ENCODE measurements around the gene RPTOR.
"Not testable (repeated sequence)": the region's sequence is repeated elsewhere in the genome, so short reads cannot be mapped to it uniquely, and the experiment has no call there.

Gene RPTOR

DNA sequence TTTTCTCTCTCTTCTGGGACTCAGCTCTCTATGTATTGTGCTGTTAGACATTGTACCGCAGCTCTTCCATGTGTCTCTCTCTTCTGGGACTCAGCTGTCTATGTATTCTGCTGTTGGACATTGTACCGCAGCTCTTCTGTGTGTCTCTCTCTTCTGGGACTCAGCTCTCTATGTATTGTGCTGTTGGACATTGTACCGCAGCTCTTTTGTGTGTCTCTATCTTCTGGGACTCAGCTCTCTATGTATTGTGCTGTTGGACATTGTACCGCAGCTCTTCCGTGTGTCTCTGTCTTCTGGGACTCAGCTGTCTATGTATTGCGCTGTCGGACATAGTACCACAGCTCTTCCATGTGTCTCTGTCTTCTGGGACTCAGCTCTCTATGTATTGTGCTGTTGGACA lies 84.2 kb downstream of the RPTOR start:
- H3K36me3 ChIP-seq (ENCODE audit: control insufficient read depth, insufficient read depth, low read length, severe bottlenecking); H3K9ac ChIP-seq (ENCODE audit: low read length); DNase-seq (ENCODE audit: low read depth); H3K4me3 ChIP-seq (ENCODE audit: low read length); H3K9me3 ChIP-seq (ENCODE audit: control insufficient read depth, low read length); H3K4me1 ChIP-seq (ENCODE audit: control insufficient read depth, insufficient read depth, low read length); H3K27me3 ChIP-seq (replicated peaks; ENCODE audit: control insufficient read depth, insufficient read depth, low read length): not testable (repeated sequence)

DNA sequence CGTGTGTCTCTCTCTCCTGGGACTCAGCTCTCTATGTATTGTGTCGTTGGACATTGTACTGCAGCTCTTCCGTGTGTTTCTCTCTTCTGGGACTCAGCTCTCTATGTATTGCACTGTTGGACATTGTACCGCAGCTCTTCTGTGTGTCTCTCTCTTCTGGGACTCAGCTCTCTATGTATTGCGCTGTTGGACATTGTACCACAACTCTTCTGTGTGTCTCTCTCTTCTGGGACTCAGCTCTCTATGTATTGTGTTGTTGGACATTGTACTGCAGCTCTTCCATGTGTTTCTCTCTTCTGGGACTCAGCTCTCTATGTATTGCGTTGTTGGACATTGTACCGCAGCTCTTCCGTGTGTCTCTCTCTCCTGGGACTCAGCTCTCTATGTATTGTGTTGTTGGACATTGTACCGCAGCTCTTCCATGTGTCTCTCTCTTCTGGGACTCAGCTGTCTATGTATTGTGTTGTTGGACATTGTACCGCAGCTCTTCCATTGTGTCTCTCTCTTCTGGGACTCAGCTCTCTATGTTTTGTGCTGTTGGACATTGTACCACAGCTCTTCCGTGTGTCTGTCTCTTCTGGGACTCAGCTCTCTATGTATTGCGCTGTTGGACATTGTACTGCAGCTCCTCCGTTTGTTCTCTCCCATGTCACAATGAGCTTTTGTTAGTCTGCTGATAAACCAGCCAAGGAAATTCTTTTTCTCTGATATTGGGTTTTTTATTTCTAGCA lies 84.8 kb downstream of the RPTOR start:
- Histone ChIP-seq H3K9ac (ENCODE audit: low read length) (no peak overlapping the region), H3K4me1 (ENCODE audit: control insufficient read depth, insufficient read depth, low read length) (no peaks in the 10 kb centered on the region), H3K9me3 (ENCODE audit: control insufficient read depth, low read length) (no peaks in the 10 kb centered on the region), H3K27me3 (replicated peaks; ENCODE audit: control insufficient read depth, insufficient read depth, low read length) (no peaks in the 10 kb centered on the region), H3K4me3 (ENCODE audit: low read length) (no peak overlapping the region), H3K36me3 (ENCODE audit: control insufficient read depth, insufficient read depth, low read length, severe bottlenecking) (peaks cover 5% of the 10 kb centered on the region)
- DNase-seq (ENCODE audit: low read depth) = no peak

DNA sequence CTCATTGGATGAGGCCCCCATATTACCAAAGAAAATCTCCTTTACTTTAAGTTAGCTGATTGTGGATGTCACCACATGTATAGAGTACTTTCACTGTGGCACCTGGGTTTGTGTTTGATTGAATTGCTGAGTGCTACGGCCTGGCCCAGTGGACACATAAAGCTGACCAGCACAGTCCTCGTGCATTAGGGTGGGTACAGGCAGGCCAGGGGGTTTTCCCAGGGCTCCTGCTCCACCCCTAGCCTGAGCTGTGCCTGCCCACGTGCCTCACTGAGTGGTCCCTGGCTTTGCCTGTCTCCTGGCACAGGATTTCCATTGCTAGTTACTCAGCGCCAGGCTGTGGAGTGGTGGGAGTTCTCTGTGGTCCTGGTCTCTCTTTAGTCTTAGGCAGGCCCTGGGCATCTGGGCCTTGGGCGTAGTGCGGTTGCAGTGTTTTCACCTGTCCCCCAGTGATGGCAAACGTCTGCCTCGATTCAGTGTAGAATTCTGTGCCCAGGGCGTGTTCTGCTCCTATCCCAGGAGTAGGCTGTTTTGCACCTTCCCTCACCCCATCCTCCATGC lies 86.0 kb downstream of the RPTOR start:
- no peaks in the 10 kb centered on the region for H3K4me1 ChIP-seq (ENCODE audit: control insufficient read depth, insufficient read depth, low read length)
- no peak overlapping the region for H3K4me3 ChIP-seq (ENCODE audit: low read length)
- H3K9me3 ChIP-seq (ENCODE audit: control insufficient read depth, low read length) = no peaks in the 10 kb centered on the region
- no peak for DNase-seq (ENCODE audit: low read depth)
- H3K36me3 ChIP-seq (ENCODE audit: control insufficient read depth, insufficient read depth, low read length, severe bottlenecking) = peaks cover 5% of the 10 kb centered on the region
- no peak overlapping the region for H3K9ac ChIP-seq (ENCODE audit: low read length)
- H3K27me3 ChIP-seq (replicated peaks; ENCODE audit: control insufficient read depth, insufficient read depth, low read length) = no peaks in the 10 kb centered on the region

DNA sequence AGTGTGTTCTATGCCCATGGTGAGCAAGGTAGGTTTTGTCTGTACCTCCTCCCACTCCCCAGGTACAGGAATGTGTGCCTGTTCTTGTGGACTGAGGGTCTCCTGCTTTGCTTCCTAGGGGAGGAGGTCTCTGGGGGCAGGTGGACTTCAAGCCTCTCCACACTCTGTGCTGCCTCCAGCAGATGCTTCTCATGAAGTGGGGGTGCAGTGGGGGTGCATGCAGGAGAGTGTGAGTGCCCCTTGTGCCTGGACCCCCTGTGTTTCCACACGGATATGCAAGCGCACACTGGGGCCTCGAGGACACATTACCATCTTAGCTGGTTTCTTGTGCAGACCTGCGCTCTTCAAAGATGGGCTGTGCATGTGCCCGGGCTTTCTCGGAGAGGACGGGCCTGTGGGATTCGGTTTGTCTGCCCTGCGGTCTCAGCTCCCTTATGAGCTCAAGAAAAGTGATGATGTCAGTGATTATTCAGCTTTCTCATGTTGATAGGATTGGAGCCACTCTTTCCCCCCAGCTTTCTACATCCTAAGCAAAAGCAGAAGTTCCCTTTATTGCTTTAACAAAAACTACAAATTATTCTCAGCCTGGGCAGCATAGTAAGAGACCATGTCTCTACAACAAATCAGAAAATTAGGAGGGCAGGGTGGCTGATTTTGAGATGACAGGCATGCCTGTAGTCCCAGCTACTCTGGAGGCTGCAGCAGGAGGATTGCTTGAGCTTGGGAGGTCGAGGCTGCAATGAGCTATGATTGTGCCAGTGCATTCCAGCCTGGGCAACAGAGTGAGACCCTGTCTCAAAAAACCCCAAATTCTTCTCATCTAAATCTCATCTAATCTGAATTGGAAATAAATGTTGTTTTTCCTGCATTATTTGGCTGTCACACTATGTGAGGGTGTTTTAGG lies 86.8 kb downstream of the RPTOR start:
- no peak overlapping the region for H3K4me3 ChIP-seq (ENCODE audit: low read length)
- no peak overlapping the region for H3K9ac ChIP-seq (ENCODE audit: low read length)
- no peaks in the 10 kb centered on the region for H3K9me3 ChIP-seq (ENCODE audit: control insufficient read depth, low read length)
- H3K27me3 ChIP-seq (replicated peaks; ENCODE audit: control insufficient read depth, insufficient read depth, low read length) = no peaks in the 10 kb centered on the region
- H3K36me3 ChIP-seq (ENCODE audit: control insufficient read depth, insufficient read depth, low read length, severe bottlenecking) = peaks cover 2% of the 10 kb centered on the region
- DNase-seq (ENCODE audit: low read depth) = no peak
- no peaks in the 10 kb centered on the region for H3K4me1 ChIP-seq (ENCODE audit: control insufficient read depth, insufficient read depth, low read length)

DNA sequence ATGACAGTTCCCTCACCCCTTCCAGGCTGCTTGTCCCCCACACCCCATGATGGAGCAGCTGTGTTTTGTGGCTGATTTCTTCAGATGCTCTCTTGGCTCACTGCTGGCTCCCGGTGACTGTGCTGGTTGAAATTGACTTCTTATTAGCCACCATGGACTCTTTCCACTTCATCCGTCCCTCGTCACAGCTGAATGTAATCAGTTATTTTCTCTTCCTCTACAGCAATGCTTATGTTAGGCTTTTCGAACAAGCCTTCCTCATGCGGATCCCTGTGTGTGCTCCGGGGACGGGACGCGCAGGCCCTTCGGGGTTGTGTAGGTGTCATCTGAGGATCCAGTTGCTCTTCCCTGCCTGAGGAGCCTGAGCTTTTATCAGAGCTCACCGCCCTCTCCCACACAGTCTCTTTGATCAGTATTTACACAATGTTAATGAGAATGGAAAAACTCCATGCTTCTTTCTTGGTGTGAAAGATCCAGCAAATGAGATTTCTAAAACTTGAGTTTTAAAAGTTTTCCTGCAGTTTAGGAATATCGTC lies 87.5 kb downstream of the RPTOR start:
- no peaks in the 10 kb centered on the region for H3K4me1 ChIP-seq (ENCODE audit: control insufficient read depth, insufficient read depth, low read length)
- no peak for DNase-seq (ENCODE audit: low read depth)
- H3K27me3 ChIP-seq (replicated peaks; ENCODE audit: control insufficient read depth, insufficient read depth, low read length) = no peaks in the 10 kb centered on the region
- no peaks in the 10 kb centered on the region for H3K9me3 ChIP-seq (ENCODE audit: control insufficient read depth, low read length)
- H3K9ac ChIP-seq (ENCODE audit: low read length) = no peak overlapping the region
- H3K4me3 ChIP-seq (ENCODE audit: low read length) = no peak overlapping the region
- no peaks in the 10 kb centered on the region for H3K36me3 ChIP-seq (ENCODE audit: control insufficient read depth, insufficient read depth, low read length, severe bottlenecking)

DNA sequence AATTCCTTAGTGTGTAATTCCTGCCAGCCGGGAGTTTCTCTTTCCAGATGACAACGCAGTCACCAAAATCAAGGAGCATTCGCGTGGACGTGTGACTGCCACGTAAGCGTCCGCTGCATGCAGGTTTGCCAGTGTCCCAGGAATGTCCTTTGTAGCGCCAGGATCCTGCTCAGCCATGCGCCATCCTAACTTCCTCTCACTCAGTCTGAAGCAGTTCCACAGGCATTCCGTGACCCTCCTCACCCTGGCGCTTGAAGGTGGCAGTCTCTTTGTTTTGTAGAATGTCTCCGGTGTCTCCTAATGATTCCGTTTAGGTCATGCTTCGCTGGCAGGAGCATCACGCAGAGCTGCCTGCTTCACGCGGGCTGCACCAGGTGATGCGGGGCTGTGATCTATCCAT lies 88.6 kb downstream of the RPTOR start:
- no peaks in the 10 kb centered on the region for H3K9me3 ChIP-seq (ENCODE audit: control insufficient read depth, low read length)
- no peaks in the 10 kb centered on the region for H3K27me3 ChIP-seq (replicated peaks; ENCODE audit: control insufficient read depth, insufficient read depth, low read length)
- H3K9ac ChIP-seq (ENCODE audit: low read length) = no peak overlapping the region
- H3K36me3 ChIP-seq (ENCODE audit: control insufficient read depth, insufficient read depth, low read length, severe bottlenecking) = no peaks in the 10 kb centered on the region
- H3K4me3 ChIP-seq (ENCODE audit: low read length) = no peak overlapping the region
- DNase-seq (ENCODE audit: low read depth) = no peak
- no peaks in the 10 kb centered on the region for H3K4me1 ChIP-seq (ENCODE audit: control insufficient read depth, insufficient read depth, low read length)

DNA sequence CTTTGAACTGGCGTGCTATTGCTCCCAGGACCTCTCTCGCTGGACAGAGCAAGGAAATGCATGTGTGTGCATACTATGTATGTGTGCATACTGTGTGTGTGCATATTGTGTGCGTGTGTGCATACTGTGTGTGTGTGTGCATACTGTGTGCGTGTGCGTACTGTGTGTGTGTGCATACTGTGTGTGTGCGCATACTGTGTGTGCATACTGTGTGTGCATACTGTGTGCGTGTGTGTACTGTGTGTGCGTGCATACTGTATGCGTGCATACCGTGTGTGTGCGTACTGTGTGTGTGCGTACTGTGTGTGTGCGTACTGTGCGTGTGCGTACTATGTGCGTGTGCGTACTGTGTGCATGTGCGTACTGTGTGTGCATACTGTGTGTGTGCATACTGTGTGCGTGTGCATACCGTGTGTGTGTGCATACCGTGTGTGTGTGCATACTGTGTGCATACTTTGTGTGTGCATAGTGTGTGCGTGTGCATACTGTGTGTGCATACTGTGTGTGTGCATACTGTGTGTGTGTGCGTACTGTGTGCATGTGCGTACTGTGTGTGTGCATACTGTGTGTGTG lies 89.4 kb downstream of the RPTOR start:
- Histone ChIP-seq H3K4me3 (ENCODE audit: low read length) (no peak overlapping the region), H3K36me3 (ENCODE audit: control insufficient read depth, insufficient read depth, low read length, severe bottlenecking) (no peaks in the 10 kb centered on the region), H3K27me3 (replicated peaks; ENCODE audit: control insufficient read depth, insufficient read depth, low read length) (no peaks in the 10 kb centered on the region), H3K4me1 (ENCODE audit: control insufficient read depth, insufficient read depth, low read length) (no peaks in the 10 kb centered on the region), H3K9me3 (ENCODE audit: control insufficient read depth, low read length) (no peaks in the 10 kb centered on the region), H3K9ac (ENCODE audit: low read length) (no peak overlapping the region)
- no peak for DNase-seq (ENCODE audit: low read depth)

DNA sequence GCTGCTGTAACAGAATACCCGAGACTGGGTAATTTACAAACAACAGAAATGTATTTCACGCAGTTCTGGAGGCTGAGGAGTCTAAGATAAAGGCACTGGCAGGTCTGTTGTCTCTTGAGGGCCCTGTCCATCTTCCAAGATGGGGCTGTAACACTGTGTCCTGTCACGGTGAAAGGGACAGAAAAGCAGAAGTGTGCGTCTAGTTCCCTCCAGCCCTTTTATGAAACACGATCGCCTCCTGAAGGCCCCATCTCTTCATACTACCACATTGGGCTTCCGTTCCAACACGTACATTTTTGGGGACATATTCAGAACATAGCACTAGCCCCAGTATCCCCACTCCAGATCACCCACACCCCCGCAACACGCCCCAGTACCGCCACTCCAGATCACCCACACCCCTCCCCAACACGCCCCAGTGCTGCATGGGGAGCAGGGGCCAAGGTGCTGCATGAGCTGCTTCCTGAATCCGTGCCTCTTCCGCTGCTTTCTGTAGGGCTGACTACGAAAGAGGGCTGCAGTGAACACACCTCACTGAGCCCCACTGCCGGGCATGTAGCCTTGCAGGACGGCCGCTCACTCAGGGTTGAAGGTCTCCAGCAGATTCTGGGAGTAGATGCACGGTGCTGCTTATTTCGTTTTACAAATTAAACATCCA lies 91.9 kb downstream of the RPTOR start:
- Histone ChIP-seq H3K4me1 (ENCODE audit: control insufficient read depth, insufficient read depth, low read length) (no peaks in the 10 kb centered on the region), H3K4me3 (ENCODE audit: low read length) (no peak overlapping the region)
- no peak for DNase-seq (ENCODE audit: low read depth)

DNA sequence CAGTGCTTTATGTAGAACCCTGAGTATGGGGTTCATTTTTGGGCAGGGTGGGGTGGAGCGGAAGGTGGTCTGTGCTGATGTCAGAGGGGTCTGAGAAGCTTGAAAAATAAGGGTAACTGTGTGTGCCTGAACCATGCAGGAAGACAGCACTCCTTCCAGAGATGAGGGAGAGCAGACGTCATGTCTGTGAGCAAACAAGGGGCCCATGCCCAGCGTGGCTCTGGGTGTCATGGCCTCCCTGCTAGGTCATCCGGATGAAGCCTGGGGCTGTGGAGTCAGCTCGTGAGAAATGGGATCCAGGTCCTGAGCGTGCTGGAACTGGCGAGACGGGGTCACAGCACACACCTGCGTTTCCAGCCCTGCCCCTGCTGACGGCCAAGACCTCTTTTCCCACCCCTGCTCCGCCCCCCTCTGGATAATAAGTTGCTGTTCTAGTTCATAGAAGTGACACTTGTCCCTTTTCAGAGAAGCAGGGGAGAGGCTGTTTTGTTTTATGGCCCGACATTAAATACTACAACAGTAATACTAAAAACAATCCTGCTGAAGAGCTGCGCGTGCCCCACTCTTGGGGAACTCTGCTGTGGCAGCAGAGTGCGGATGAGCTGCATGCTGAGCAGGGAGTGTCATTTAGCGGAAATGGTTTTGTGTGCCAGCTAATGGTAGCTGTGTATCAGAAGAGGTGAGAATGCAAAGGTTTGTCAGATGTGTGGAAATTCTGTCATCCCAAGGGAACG lies 92.6 kb downstream of the RPTOR start:
- no peaks in the 10 kb centered on the region for H3K9me3 ChIP-seq (ENCODE audit: control insufficient read depth, low read length)
- H3K36me3 ChIP-seq (ENCODE audit: control insufficient read depth, insufficient read depth, low read length, severe bottlenecking) = no peaks in the 10 kb centered on the region
- no peak for DNase-seq (ENCODE audit: low read depth)
- H3K9ac ChIP-seq (ENCODE audit: low read length) = no peak overlapping the region
- no peaks in the 10 kb centered on the region for H3K4me1 ChIP-seq (ENCODE audit: control insufficient read depth, insufficient read depth, low read length)
- no peaks in the 10 kb centered on the region for H3K27me3 ChIP-seq (replicated peaks; ENCODE audit: control insufficient read depth, insufficient read depth, low read length)
- H3K4me3 ChIP-seq (ENCODE audit: low read length) = no peak overlapping the region

More for the DNA sequence above, 91.9 kb downstream of the RPTOR start:
- H3K9ac ChIP-seq (ENCODE audit: low read length) = no peak overlapping the region
- H3K27me3 ChIP-seq (replicated peaks; ENCODE audit: control insufficient read depth, insufficient read depth, low read length) = no peaks in the 10 kb centered on the region
- no peaks in the 10 kb centered on the region for H3K36me3 ChIP-seq (ENCODE audit: control insufficient read depth, insufficient read depth, low read length, severe bottlenecking)
- H3K9me3 ChIP-seq (ENCODE audit: control insufficient read depth, low read length) = no peaks in the 10 kb centered on the region

DNA sequence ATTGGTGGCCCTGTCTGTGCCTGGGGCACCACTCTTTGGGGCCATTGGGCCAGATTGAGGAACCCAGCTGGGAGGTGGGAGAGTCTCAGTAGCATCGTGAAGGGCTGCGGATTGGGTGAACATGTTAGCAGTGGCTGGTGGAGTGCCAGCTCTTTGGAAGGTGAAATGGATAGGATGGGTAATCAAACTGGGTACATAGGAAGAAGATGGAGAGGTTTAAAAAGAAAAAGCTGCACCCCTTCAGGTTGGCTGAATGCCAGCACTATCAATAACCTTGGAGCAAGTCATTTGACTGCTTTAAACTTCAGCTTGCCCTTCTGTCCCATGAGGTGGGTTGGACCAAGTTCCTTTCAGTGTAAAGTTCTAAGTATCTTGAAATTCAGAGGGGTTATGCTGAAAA lies 95.0 kb downstream of the RPTOR start:
- Histone ChIP-seq H3K4me1 (ENCODE audit: control insufficient read depth, insufficient read depth, low read length) (no peaks in the 10 kb centered on the region), H3K9ac (ENCODE audit: low read length) (no peak overlapping the region), H3K4me3 (ENCODE audit: low read length) (no peak overlapping the region), H3K36me3 (ENCODE audit: control insufficient read depth, insufficient read depth, low read length, severe bottlenecking) (no peaks in the 10 kb centered on the region), H3K27me3 (replicated peaks; ENCODE audit: control insufficient read depth, insufficient read depth, low read length) (no peaks in the 10 kb centered on the region), H3K9me3 (ENCODE audit: control insufficient read depth, low read length) (no peaks in the 10 kb centered on the region)
- DNase-seq (ENCODE audit: low read depth) = no peak

Measured in adipocyte (in vitro differentiated cells).